Activated CD8-positive, alpha-beta memory T cell treated with anti-CD3 and anti-CD28 coated beads, Interleukin-2, amount 50 U/mL, for 1 hour (primary cell): ENCODE results near the gene TSPAN15.

Source experiments
- DNase-seq: peaks from one replicate; pipeline ENCODE4 v3.0.0-alpha.2; 2020; ENCODE audit errors: extremely low read depth

The TSPAN15 gene

GRCh38 chr10:69553328-69553727 is 102.1 kb downstream of the TSPAN15 start:
- no peak for DNase-seq

DNA sequence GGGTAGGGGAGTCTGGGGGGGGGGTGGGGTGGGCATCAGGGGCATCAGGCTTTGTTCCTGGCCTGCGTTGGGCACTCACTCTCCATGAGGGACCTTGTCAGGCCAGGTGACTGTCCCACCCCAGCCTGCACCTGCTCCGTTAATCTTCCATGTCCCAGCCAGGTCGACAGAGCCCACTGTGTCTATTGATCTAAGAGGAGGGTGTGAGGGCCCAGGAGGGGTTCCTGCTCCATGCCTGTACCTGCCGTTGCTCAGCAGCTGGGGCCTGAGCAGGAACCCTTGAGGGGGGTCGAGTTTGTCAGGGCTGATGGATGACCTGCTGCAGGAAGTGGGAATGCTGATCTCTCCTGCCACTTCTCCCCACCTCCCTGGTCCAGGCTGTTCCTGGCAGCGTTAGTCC is 103.3 kb downstream of the TSPAN15 start:
- no peak for DNase-seq
